Measurements from ENCODE around the gene PPP1R14B.

DNA sequence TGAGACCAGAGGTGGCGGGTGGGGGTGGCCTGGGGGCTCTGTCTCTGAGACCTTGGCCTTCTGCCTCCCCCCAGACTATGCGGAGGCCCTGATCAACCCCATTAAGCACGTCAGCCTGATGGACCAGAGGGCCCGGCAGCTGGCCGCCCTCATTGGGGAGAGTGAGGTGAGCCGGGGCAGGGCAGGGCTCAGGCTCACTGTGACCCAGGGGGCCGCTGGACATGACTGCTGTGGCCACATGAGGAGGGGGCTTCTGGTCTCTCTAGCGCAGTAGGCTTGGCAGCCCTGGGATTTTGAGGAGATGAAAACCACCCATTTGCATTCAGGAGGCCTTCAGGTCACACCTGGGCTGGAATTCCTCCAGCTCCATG is 17.2 kb upstream of the PPP1R14B start:
- TF ChIP-seq EZH2 (IDR thresholded peaks at IDR 0.05; ENCODE audit: insufficient read depth, poor library complexity, severe bottlenecking), result no peak
- TF ChIP-seq EZH2phosphoT487 (IDR thresholded peaks at IDR 0.05; ENCODE audit: insufficient read depth, low read depth), result no peak

Measured in GM23248 (cell line).